NCI-H2196 (cell line): Measurements from ENCODE around the gene ZMYND12.
"Not testable (repeated sequence)": the region's sequence is repeated elsewhere in the genome, so short reads cannot be mapped to it uniquely, and the experiment has no call there.

Experiments used
- DNase-seq: peaks from one replicate; lab custom pipeline; 2025; ENCODE audit not compliant: unreplicated experiment; lab: John Stamatoyannopoulos, UW

ZMYND12 gene

GRCh38 chr1:42456010-42456753, at the start of gene ZMYND12, which contains the start of gene PPCS:
Gene ZMYND12, minus strand, starts transcription at chr1:42456022. Its CDS starts 25 bp downstream, at chr1:42455997.
Gene PPCS, plus strand, starts transcription at chr1:42456543. Its CDS starts 23 bp downstream, at chr1:42456566.
- peak; percentile 92 for DNase-seq

DNA sequence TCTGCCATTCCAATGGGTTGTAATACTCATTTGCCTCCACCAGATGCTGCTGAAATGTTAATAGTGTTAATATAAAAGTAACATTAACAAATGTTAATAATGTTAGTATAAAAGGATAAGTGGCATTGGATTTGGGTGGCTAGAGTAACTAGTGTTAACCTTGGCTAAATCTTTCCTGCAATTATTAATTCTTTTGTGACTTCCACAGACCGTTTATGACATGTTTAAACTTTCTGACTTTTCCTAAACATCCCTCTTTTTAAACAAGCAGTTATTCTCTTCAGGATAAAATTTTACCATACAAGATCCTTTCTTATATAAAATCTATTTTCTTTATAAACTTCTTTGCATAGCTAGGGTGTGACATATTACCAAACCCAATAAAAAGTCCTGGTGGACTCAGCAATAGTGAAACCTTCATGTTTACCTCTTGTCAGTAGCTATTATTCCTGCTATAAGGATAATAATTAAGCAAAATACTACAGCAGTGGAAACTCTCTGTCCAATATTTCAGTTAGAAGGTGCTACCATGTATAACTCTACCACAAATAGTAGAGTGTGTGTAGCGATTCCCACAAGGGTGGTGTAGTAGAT, 48.8 kb upstream of the ZMYND12 start:
- no peak for DNase-seq

- DNase-seq: not testable (repeated sequence)
Measured at GRCh38 chr1:42502031-42502430, 46.2 kb upstream of the ZMYND12 start.

DNA sequence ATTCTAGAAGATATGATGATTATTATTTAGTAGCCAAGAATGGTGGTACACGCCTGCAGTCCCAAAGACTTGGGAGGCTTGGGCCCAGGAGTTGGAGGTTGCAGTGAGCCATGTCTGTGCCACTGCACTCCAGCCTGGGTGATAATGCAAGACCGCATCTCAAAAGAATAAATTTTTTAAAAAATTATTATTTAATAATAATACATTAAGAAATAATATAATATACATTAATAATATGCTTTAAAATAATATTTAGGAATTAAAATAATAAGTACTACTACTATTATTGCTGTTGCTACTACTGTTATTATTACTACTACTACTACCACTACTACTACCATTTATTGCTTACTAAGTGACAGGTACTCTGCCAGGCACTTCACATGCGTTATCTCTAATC, 34.4 kb upstream of the ZMYND12 start:
- no peak for DNase-seq

DNA sequence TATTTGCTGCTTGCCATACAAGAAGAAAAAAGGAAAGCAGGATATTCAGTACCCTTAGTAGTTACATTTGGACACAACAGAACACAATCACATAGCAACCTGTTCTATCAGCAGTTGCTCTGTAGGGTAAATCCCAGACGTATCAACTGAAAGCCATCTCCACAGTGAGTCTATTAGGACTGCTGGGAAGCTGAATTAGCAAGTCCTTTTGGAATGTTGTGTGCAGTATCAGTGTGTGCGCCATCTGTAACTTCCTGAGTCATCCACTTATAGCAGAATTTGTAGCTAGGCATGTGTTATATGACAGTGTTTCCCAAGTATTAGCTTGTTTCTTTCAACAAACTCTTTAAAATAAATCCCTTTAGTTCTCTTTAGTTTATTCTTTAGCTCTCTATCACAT, 28.6 kb upstream of the ZMYND12 start:
- DNase-seq: no peak

DNA sequence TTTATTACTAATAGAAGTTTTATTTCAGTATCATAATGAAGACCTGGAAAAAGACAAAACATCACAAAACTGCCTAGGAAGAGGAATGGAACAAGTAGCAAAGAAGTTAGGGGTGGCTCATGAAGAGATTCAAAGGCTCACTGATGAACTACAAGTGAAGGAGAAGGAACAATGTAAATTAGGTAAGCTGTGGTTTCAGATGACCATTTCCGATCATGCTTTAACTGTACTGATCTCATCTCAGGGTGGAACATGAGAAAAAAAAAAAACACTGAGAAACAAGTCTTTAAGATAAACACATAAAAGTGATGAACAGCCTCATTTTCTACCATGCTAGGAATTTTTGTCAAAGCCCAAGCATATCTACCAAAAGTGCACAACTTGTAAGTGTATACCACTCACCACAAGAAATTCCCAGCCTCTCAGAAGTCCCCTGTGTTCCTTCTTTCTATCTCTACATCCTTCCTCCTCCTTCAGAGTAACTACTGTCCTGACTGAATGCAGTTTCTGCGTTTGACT, 26.9 kb upstream of the ZMYND12 start:
- DNase-seq: no peak

- DNase-seq: no peak
Measured at GRCh38 chr1:42480921-42481320, 25.1 kb upstream of the ZMYND12 start.

DNA sequence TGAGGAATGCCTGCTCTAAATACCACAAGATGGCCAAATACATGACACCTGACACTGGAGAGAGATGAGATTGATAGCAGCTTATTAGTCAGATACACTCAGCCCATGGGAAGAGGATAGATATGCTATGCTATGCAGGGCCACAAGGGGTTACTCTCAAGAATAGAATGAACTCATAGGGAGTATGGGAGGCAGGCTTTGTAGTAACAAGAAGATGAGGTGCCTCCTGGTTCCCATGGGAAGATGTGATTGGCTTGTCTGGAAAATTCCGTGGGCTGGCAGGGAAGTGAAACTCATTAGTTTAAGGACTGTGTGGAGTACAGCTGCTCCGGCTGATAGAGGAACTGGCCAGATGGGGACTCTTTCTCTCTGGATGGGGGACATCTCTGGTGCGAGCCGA, 23.8 kb upstream of the ZMYND12 start:
- no peak for DNase-seq

DNA sequence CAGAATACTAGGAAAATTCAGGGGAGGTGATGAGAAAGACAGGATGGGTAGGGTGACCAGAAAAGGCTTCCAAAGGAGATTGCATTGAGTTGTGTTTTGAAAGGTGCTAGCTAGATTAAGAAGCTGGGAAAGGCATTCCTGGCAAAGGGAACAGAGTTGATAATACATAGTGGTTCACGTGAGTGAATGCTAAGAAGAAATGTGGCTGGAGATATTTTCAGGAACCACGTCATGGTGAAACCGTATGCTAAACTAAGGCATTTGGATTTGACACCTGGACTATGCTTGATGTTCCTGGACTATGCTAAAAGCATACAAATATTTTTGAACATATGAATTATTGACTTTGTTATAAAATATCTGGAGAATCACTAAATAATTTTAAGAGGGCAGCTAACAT, 22.0 kb upstream of the ZMYND12 start:
- DNase-seq: no peak

DNA sequence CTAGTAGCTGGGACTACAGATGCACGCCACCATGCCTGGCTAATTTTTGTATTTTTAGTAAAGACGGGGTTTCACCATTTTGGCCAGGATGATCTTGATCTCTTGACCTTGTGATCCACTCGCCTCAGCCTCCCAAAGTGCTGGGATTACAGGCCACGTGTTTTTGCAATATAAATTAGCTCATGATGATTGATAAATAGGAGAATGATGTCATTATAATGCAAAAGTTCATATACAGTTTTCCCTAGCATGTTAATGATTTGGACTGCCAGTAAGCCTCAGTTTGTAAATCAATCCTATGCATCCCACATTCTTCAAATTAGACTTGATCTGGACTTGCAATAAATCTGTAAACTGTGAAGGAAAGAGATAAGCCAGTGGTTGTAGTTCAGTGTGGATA, 21.5 kb upstream of the ZMYND12 start:
- not testable (repeated sequence) for DNase-seq

GRCh38 chr1:42476605-42477004, 20.8 kb upstream of the ZMYND12 start:
- DNase-seq: no peak

GRCh38 chr1:42469727-42470126, 13.9 kb upstream of the ZMYND12 start:
- DNase-seq: no peak

GRCh38 chr1:42466030-42466429, 10.2 kb upstream of the ZMYND12 start:
- DNase-seq: no peak

GRCh38 chr1:42463921-42464320, 8.1 kb upstream of the ZMYND12 start:
- DNase-seq: no peak

GRCh38 chr1:42462828-42463763, 7.3 kb upstream of the ZMYND12 start, which contains the start of gene CCDC30:
Gene CCDC30, plus strand, starts transcription at chr1:42463286. Its CDS starts 17,266 bp downstream, at chr1:42480552.
- DNase-seq: peak; percentile 99

- DNase-seq: no peak
Measured at GRCh38 chr1:42461196-42461595, 5.4 kb upstream of the ZMYND12 start.

DNA sequence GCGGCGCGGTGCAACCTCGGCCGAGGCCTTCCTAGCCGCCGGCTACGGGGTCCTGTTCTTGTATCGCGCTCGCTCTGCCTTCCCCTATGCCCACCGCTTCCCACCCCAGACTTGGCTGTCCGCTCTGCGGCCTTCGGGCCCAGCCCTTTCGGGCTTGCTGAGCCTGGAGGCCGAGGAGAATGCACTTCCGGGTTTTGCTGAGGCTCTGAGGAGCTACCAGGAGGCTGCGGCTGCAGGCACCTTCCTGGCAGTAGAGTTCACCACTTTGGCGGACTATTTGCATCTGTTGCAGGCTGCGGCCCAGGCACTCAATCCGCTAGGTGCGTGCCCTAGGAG, 900 bp upstream of the ZMYND12 start:
- peak; percentile 53 for DNase-seq

DNA sequence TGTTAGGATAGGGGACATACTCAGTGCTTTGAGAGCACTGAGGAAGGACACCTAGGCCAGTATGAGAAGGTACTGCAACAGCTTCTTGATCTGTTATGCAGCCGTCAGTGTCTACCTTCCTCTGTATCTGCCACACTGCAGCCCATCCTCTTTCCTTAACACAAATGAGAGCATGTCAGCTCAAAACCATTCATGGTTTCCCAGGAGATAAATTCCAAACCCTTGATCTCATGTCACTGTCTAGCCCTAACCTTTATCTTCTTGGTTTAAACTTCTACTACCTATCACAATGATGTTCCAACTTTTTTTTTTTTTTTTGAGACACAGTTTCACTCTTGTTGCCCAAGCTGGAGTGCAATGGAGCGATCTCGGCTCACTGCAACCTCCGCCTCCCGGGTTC, 1.4 kb downstream of the ZMYND12 start:
- DNase-seq: no peak

GRCh38 chr1:42453386-42453785, 2.4 kb downstream of the ZMYND12 start:
- DNase-seq: no peak

DNA sequence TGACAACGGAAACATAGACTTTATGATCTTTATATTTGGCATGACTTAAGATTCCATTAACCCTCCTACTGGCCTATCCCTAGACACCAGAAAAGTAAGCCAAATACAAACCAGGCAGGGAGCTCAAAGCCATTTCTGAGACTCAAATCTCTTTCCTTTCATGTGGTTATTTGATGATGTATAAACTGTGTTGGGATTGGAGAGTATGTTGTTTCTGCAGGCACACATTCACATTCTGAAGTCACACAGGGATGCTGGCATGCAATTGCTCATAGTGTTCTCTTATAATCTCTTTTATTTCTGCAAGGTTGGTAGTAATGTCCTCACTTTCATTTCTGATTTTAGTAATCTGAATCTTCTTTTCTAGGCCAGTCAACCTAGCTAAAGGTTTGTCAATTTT, 5.8 kb downstream of the ZMYND12 start:
- no peak for DNase-seq

DNA sequence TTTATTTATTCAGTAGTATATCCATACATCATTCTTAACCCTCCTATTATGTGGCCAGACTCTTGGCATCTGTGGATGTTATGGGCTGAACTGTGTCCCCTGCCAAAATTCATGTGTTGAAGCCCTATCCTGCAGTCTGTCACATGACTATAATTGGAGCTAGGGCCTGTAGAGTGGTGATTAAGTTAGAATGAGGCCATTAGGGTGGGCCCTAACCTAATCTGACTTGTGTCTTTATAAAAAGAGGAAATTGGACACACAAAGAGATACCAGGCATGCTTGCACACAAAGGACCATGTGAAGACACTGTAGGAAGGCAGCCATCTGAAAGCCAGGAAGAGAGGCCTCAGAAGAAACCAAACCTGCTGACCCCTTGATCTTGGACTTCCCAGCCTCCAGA, 6.6 kb downstream of the ZMYND12 start:
- DNase-seq: no peak
